T follicular helper cell (primary cell): ENCODE results near the gene CAMK2G.
A peak's percentile ranks its signal among the peaks of the same experiment; 100 is the strongest.
"Not testable (repeated sequence)": the region's sequence is repeated elsewhere in the genome, so short reads cannot be mapped to it uniquely, and the experiment has no call there.

ENCODE experiments used
- DNase-seq: peaks from one replicate; pipeline ENCODE4 v3.0.0-alpha.2; 2020; ENCODE audit warnings: low read depth

Gene CAMK2G

GRCh38 chr10:73791871-73792400 lies 82.4 kb downstream of the CAMK2G start:
- no peak for DNase-seq

GRCh38 chr10:73790886-73791625 lies 83.3 kb downstream of the CAMK2G start:
- DNase-seq, result no peak

GRCh38 chr10:73789659-73790055 lies 84.7 kb downstream of the CAMK2G start:
- DNase-seq, result no peak

- DNase-seq, result no peak
These were observed 85.3 kb downstream of the CAMK2G start for GRCh38 chr10:73788864-73789658.

GRCh38 chr10:73787031-73787800 lies 87.1 kb downstream of the CAMK2G start:
- not testable (repeated sequence) for DNase-seq

GRCh38 chr10:73786512-73786885 lies 87.9 kb downstream of the CAMK2G start:
- DNase-seq, result no peak

GRCh38 chr10:73785721-73786511 lies 88.4 kb downstream of the CAMK2G start:
- peak; percentile 30 for DNase-seq

- peak; percentile 83 for DNase-seq
These were observed 89.1 kb downstream of the CAMK2G start, which contains the start of gene ZSWIM8 for GRCh38 chr10:73785211-73785720. Gene ZSWIM8 (plus strand): TSS chr10:73785606. CDS start chr10:73785879, 273 bp downstream.

- DNase-seq, result no peak
These were observed 91.6 kb downstream of the CAMK2G start for GRCh38 chr10:73782749-73783085.

GRCh38 chr10:73781879-73782748 lies 92.2 kb downstream of the CAMK2G start, which contains the start of gene CHCHD1:
Gene CHCHD1 (plus strand): TSS chr10:73782048. CDS start chr10:73782076, 28 bp downstream.
- DNase-seq, result peak; percentile 89

GRCh38 chr10:73781548-73781878 lies 92.8 kb downstream of the CAMK2G start:
- DNase-seq, result no peak

GRCh38 chr10:73780966-73781365 lies 93.4 kb downstream of the CAMK2G start:
- DNase-seq, result no peak

GRCh38 chr10:73780301-73780700 lies 94.1 kb downstream of the CAMK2G start:
- no peak for DNase-seq

- DNase-seq, result no peak
These were observed 94.7 kb downstream of the CAMK2G start for GRCh38 chr10:73779539-73780197.

GRCh38 chr10:73779018-73779417 lies 95.3 kb downstream of the CAMK2G start:
- DNase-seq, result no peak

- DNase-seq, result no peak
These were observed 99.7 kb downstream of the CAMK2G start for GRCh38 chr10:73774637-73775036.

- DNase-seq, result no peak
These were observed 101.0 kb downstream of the CAMK2G start for GRCh38 chr10:73773152-73773879.

GRCh38 chr10:73772281-73773151 lies 101.8 kb downstream of the CAMK2G start:
- peak; percentile 66 for DNase-seq
